IMR-90 (cell line): ENCODE data around the gene ABTB1. TPM values are rescaled to one million over a fixed set of nuclear protein-coding genes. Genes with fewer than 3 reads are reported as not detected.

Experiments
- ATAC-seq: fragments of 200-7000 bp; cut with Tn5 transposase; 2 replicates; pipeline ENCODE4 v1.9.1; 2020; ENCODE audit warnings: low read depth, mild to moderate bottlenecking, moderate library complexity
- BruUV-seq: library from RNA; stranded (reverse); fragments of 400-500 nt; replicated peaks from 2 replicates; lab custom pipeline; 2021; lab: Mats Ljungman, UMichigan
- CTCF ChIA-PET: fragments of 300-600 bp; formaldehyde crosslinking; extraction: SDS; loops from one replicate; lab custom pipeline; 2021; ENCODE audit warnings: antibody characterized with exemption; lab: Yijun Ruan, JAX
- POLR2A ChIA-PET: fragments of 300-600 bp; sonication (Branson Sonifier 250); formaldehyde crosslinking; loops from one replicate; lab custom pipeline; 2022; ENCODE audit warnings: antibody characterized with exemption; ENCODE audit not compliant: unreplicated experiment; lab: Charles Lee
- DNase-seq: peaks from one replicate; pipeline ENCODE4 v3.0.0; 2013
- H2AFZ ChIP-seq: replicated peaks from 2 replicates; pipeline ENCODE3; 2013; ENCODE audit warnings: low read length, mild to moderate bottlenecking; ENCODE audit not compliant: poor library complexity
- H2AK5ac ChIP-seq: 2 replicates; pipeline ENCODE4 v1.6.1; 2013; ENCODE audit warnings: low read depth, low read length, inconsistent platforms
- H2AK9ac ChIP-seq: replicated peaks from 2 replicates; pipeline ENCODE3; 2013; ENCODE audit warnings: mild to moderate bottlenecking, low read depth, low read length, moderate library complexity; ENCODE audit not compliant: poor library complexity
- H2BK120ac ChIP-seq: 2 replicates; pipeline ENCODE4 v1.6.1; 2013; ENCODE audit warnings: low read depth, low read length, inconsistent platforms
- H2BK15ac ChIP-seq: 3 replicates; pipeline ENCODE4 v1.6.1; 2013; ENCODE audit warnings: low read depth, low read length, inconsistent platforms
- H2BK20ac ChIP-seq: 2 replicates; pipeline ENCODE4 v1.6.1; 2013; ENCODE audit warnings: low read depth, mild to moderate bottlenecking, inconsistent platforms, low read length, moderate library complexity
- H2BK5ac ChIP-seq: 2 replicates; pipeline ENCODE4 v1.6.1; 2013; ENCODE audit warnings: mild to moderate bottlenecking, low read depth, low read length, inconsistent platforms; ENCODE audit not compliant: poor library complexity, severe bottlenecking
- H3K14ac ChIP-seq: replicated peaks from 2 replicates; pipeline ENCODE4 v1.6.1; 2013; ENCODE audit warnings: low read depth, low read length, inconsistent platforms
- H3K18ac ChIP-seq: 2 replicates; pipeline ENCODE4 v1.6.1; 2013; ENCODE audit warnings: low read depth, low read length, control low read depth
- H3K23ac ChIP-seq: 2 replicates; pipeline ENCODE4 v1.6.1; 2013; ENCODE audit warnings: low read depth, low read length, inconsistent platforms
- H3K27ac ChIP-seq: 2 replicates; pipeline ENCODE4 v1.5.1; 2013; ENCODE audit warnings: mild to moderate bottlenecking, control low read depth, low read length; ENCODE audit not compliant: insufficient read depth
- H3K27me3 ChIP-seq: 2 replicates; pipeline ENCODE4 v1.6.1; 2013; ENCODE audit warnings: low read length; ENCODE audit not compliant: control insufficient read depth, insufficient read depth
- H3K36me3 ChIP-seq: 2 replicates; pipeline ENCODE4 v1.6.1; 2013; ENCODE audit warnings: low read length, mixed read lengths; ENCODE audit not compliant: control insufficient read depth, insufficient read depth
- H3K4ac ChIP-seq: 2 replicates; pipeline ENCODE4 v1.6.1; 2013; ENCODE audit warnings: low read depth, low read length, inconsistent platforms
- H3K4me1 ChIP-seq: 2 replicates; pipeline ENCODE4 v1.6.1; 2013; ENCODE audit warnings: low read length, mixed read lengths; ENCODE audit not compliant: control insufficient read depth, insufficient read depth
- H3K4me2 ChIP-seq: 2 replicates; pipeline ENCODE4 v1.6.1; 2013; ENCODE audit warnings: low read depth, mild to moderate bottlenecking, control low read depth, low read length, moderate library complexity
- H3K4me3 ChIP-seq: 2 replicates; pipeline ENCODE4 v1.5.1; 2013; ENCODE audit warnings: low read depth, mild to moderate bottlenecking, control low read depth, low read length, moderate library complexity; ENCODE audit not compliant: insufficient read depth
- H3K56ac ChIP-seq: 2 replicates; pipeline ENCODE4 v1.6.1; 2013; ENCODE audit warnings: low read length, inconsistent platforms; ENCODE audit not compliant: insufficient read depth; ENCODE audit errors: extremely low read depth
- H3K79me1 ChIP-seq, 2 experiments: 2 replicates each; pipeline ENCODE4 v1.6.1; 2013; ENCODE audit warnings: low read length in 2 of 2, inconsistent platforms in 1 of 2, low read depth in 1 of 2
- H3K9ac ChIP-seq: 2 replicates; pipeline ENCODE4 v1.6.1; 2013; ENCODE audit warnings: low read depth, low read length, control low read depth
- H3K9me1 ChIP-seq: 2 replicates; pipeline ENCODE4 v1.6.1; 2013; ENCODE audit warnings: low read length, inconsistent platforms; ENCODE audit not compliant: insufficient read depth
- H3K9me3 ChIP-seq: 2 replicates; pipeline ENCODE4 v1.6.1; 2013; ENCODE audit warnings: low read length; ENCODE audit not compliant: control insufficient read depth, insufficient read depth
- H4K20me1 ChIP-seq: 2 replicates; pipeline ENCODE4 v1.6.1; 2013; ENCODE audit warnings: low read length, inconsistent platforms; ENCODE audit not compliant: insufficient read depth
- H4K5ac ChIP-seq: 2 replicates; pipeline ENCODE4 v1.6.1; 2013; ENCODE audit warnings: mild to moderate bottlenecking, low read depth, low read length, control low read depth
- H4K8ac ChIP-seq, 2 experiments: 2 replicates each; pipeline ENCODE4 v1.6.1; 2013; ENCODE audit warnings: low read depth in 2 of 2, low read length in 2 of 2, control low read depth in 1 of 2, inconsistent platforms in 1 of 2
- H4K91ac ChIP-seq: 2 replicates; pipeline ENCODE4 v1.6.1; 2013; ENCODE audit warnings: low read depth, low read length, inconsistent platforms; ENCODE audit not compliant: insufficient read depth
- MAZ ChIP-seq: IDR thresholded peaks from 2 replicates; pipeline ENCODE4 v1.6.1; 2012; ENCODE audit warnings: low read depth, mild to moderate bottlenecking, low read length, improper control_type of control experiment, moderate library complexity, borderline replicate concordance
- MXI1 ChIP-seq: IDR thresholded peaks from 2 replicates; pipeline ENCODE4 v1.6.1; 2012; ENCODE audit warnings: low read depth, mild to moderate bottlenecking, low read length, moderate library complexity, borderline replicate concordance
- WGBS, 2 experiments: methylation state at CpG; one replicate each; pipeline versions ENCODE4 v1.1.5 to v1.1.7; 2013; ENCODE audit warnings: missing lambda C conversion rate in 2 of 2; ENCODE audit not compliant: insufficient read length in 1 of 2; ENCODE audit errors: extremely low coverage in 2 of 2; 5-methylcytosine and 5-hydroxymethylcytosine counted together
- dilution Hi-C: fragments of 300-500 bp; cut with HindIII; formaldehyde crosslinking; loops from one replicate; pipeline ENCODE4 v1.14.3; 2018; ENCODE audit warnings: low sequenced_read_pairs; ENCODE audit not compliant: unreplicated experiment
- in situ Hi-C: fragments of 300-500 bp; cut with MboI; formaldehyde crosslinking; loops from 3 replicates; pipeline ENCODE4 v1.14.3; 2019; ENCODE audit warnings: low sequenced_read_pairs, inconsistent platforms, mixed read lengths
- intact Hi-C: fragments of 100-400 bp; cut with micrococcal nuclease; formaldehyde crosslinking; loops from 2 replicates; pipeline ENCODE4 v1.10.0; 2022
- polyA plus RNA-seq, 3 experiments: library from polyadenylated mRNA; depleted of rRNA; stranded (reverse); fragments of >200 nt; gene quantifications; 2 replicates each; pipeline ENCODE4 v1.2.3, GENCODE V29; 2012; ENCODE audit warnings: low replicate concordance in 1 of 3
- total RNA-seq: library from RNA; depleted of rRNA; stranded (reverse); fragments of >200 nt; gene quantifications from 2 replicates; pipeline ENCODE4 v1.2.3, GENCODE V29; 2012

Gene ABTB1
- total and polyA plus RNA-seq, 2 of the 4 experiments (the other 2 are of a cell fraction) = 3.2 to 23.0 TPM

DNA sequence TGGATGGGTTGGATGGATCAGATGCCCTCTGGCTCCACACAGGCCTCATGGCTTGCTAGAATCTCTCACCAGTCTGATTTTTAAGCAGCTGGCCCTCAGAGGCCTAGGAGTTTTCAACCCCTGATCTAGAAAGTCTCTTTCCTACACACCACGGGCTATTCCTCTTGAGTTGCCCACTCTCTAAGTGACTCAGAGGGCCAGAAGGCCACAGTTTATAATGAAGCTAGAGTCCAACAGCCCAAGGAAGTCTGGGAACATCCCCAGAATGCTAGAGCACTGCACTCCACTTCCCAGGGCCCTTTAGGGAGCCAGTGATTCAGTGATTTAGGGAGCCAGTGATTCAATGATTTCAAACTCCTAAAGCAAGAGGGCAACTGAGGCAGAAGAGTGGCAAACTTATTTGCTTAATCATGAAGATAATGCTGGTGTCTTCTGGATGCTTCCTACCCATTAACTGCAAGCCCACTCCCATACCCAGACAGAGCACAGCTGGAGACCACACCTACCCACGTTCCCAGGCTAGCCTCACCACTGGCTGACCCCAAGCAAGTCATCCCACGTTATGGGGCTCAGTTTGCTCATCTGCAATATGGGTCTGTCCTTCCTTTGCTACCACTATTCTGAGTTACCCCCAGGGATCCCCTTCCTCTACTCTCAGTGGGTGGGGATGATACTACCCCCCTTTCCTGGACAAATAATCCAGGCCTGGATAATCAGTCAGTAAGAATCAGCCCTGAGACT lies 36.7 kb downstream of the ABTB1 start:
- no peak overlapping the region for H3K4me3 ChIP-seq
- no peak overlapping the region for H2BK20ac ChIP-seq
- ATAC-seq = peak; percentile 80
- no peak overlapping the region for H3K9ac ChIP-seq
- no TSS peak for BruUV-seq
- H4K20me1 ChIP-seq = no peaks in the 10 kb centered on the region
- POLR2A ChIA-PET = no interaction called here
- no peak overlapping the region for H3K4me2 ChIP-seq
- no peak overlapping the region for H2BK120ac ChIP-seq
- no peaks in the 10 kb centered on the region for H3K27me3 ChIP-seq
- WGBS, 2 experiments = 40% methylated on average over 2 of the region's 3 CpGs; no CpG with 5 or more reads in 1 of the 2 experiments
- in situ Hi-C loops = no loop called here
- peak overlapping the region; percentile 35 for H2BK5ac ChIP-seq
- no peaks in the 10 kb centered on the region for H3K9me3 ChIP-seq
- no peak overlapping the region for H3K56ac ChIP-seq
- dilution Hi-C loops = no loop called here
- no peak overlapping the region for H4K5ac ChIP-seq
- peaks cover 10 to 46% of the 10 kb centered on the region in 2 experiments for H3K79me1 ChIP-seq
- TF ChIP-seq MXI1 (no peak), MAZ (no peak)
- peak overlapping the region; percentile 25 for H2AFZ ChIP-seq
- H3K18ac ChIP-seq = peak overlapping the region; percentile 28; the same call in 1 of the 2 replicates
- no peak overlapping the region; the same call in 1 of the 2 replicates for H3K14ac ChIP-seq
- CTCF ChIA-PET = interaction anchor here (0.8 kb wide), 1 partner anchor 102 kb away, joined by 3 read pairs; no protein-coding TSS in a partner anchor
- H2BK15ac ChIP-seq = peak overlapping the region; percentile 27; the same call in 1 of the 3 replicates
- H4K91ac ChIP-seq = no peak overlapping the region
- H2AK5ac ChIP-seq = no peak overlapping the region; the same call in 1 of the 2 replicates
- peaks cover 12% of the 10 kb centered on the region for H3K9me1 ChIP-seq
- no peak overlapping the region for H3K23ac ChIP-seq
- intact Hi-C loops = no loop called here
- H2AK9ac ChIP-seq = no peak overlapping the region
- no peak overlapping the region for H3K4ac ChIP-seq
- peak overlapping the region in 1 of 2 experiments; percentile 19; a peak in 1 of 4 replicates for H4K8ac ChIP-seq
- peaks cover 5% of the 10 kb centered on the region; the same call in 1 of the 2 replicates for H3K4me1 ChIP-seq
- H3K36me3 ChIP-seq = peaks cover 12% of the 10 kb centered on the region
- peak; percentile 66 for DNase-seq
- no peak overlapping the region for H3K27ac ChIP-seq
